Measurements from ENCODE around the gene LRRN4CL. TPM values are rescaled to one million over a fixed set of nuclear protein-coding genes. Genes with fewer than 3 reads are reported as not detected.
A peak's percentile ranks its signal among the peaks of the same experiment; 100 is the strongest.

Gene LRRN4CL
- total RNA-seq, 2 experiments from 2014 or later = 0.65 to 0.79 TPM

DNA sequence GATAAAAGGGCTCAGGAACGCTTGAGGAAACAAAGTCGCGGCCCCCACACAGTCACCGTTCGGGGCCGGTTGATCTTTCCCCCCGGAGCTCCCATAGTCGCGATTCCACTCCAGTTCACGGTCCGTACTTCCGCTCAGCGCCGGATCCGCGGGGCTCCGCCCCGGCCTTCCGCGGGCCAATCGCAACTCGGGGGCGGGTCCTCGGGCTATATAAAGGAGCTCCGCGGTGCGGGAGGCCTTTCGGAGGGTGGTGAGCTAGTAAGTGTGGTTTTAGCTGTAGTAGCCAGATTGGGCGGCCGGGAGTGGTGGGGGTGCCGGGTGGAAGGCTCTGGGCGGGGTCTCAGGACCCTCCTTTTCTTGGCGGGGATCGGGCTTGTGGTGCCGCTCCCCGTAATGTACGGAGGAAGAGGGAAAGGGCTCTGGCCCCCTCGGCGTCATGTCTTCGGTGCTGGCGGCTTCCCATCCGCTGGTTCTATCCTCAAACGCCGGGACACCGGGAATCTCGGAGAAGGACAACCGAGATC lies 24.2 kb downstream of the LRRN4CL start, which contains the start of the genes C11orf98 and CSKMT:
TSS of gene C11orf98 (minus strand) at position 136 of the 524 bp plus-strand sequence. CDS start at position 95, 41 bp downstream.
TSS of gene CSKMT (plus strand) at position 238 of the 524 bp plus-strand sequence. CDS start 568 bp downstream, outside the sequence.
- Histone ChIP-seq H3K79me2 (ENCODE audit: insufficient read depth, low read depth, low read length) (peaks cover 60% of the 10 kb centered on the region), H2AFZ (ENCODE audit: low read length) (peak within 1 kb of the TSS; percentile 19; the same call in 1 of the 2 replicates), H3K9me2 (ENCODE audit: insufficient read depth, low read length) (no peaks in the 10 kb centered on the region), H3K9me3 (ENCODE audit: low read length) (no peaks in the 10 kb centered on the region), H3K4me1 (ENCODE audit: insufficient read depth, low read length, poor library complexity, severe bottlenecking) (peaks cover 40% of the 10 kb centered on the region), H3K4me2 (ENCODE audit: low read length) (peak within 1 kb of the TSS; percentile 89), H3K36me3 (ENCODE audit: insufficient read depth, low read length) (peaks cover 65% of the 10 kb centered on the region), H3K27ac (ENCODE audit: low read depth, low read length, poor library complexity, severe bottlenecking) (peak within 1 kb of the TSS; percentile 94), H3K4me3 (ENCODE audit: low read depth, low read length, poor library complexity, severe bottlenecking) (peak within 1 kb of the TSS; percentile 86), H4K20me1 (ENCODE audit: insufficient read depth, low read length) (peaks cover 6% of the 10 kb centered on the region; the same call in 1 of the 2 replicates)
- ChIA-PET POLR2A (interaction anchor here (0.8 to 8.3 kb wide), 24 partner anchors 9 to 197 kb away, joined by 3 to 159 read pairs (median 6); partner anchors contain the start of genes B3GAT3, EEF1G, GANAB and HNRNPUL2), CTCF (ENCODE audit: unreplicated experiment) (interaction anchor here (0.6 to 1.4 kb wide), 4 partner anchors 16 to 122 kb away, joined by 3 read pairs; no protein-coding TSS in a partner anchor)
- TF ChIP-seq EZH2phosphoT487 (IDR thresholded peaks at IDR 0.05; ENCODE audit: borderline replicate concordance, low read depth, low read length) = no peak
- TF ChIP-seq, protein P1, sequence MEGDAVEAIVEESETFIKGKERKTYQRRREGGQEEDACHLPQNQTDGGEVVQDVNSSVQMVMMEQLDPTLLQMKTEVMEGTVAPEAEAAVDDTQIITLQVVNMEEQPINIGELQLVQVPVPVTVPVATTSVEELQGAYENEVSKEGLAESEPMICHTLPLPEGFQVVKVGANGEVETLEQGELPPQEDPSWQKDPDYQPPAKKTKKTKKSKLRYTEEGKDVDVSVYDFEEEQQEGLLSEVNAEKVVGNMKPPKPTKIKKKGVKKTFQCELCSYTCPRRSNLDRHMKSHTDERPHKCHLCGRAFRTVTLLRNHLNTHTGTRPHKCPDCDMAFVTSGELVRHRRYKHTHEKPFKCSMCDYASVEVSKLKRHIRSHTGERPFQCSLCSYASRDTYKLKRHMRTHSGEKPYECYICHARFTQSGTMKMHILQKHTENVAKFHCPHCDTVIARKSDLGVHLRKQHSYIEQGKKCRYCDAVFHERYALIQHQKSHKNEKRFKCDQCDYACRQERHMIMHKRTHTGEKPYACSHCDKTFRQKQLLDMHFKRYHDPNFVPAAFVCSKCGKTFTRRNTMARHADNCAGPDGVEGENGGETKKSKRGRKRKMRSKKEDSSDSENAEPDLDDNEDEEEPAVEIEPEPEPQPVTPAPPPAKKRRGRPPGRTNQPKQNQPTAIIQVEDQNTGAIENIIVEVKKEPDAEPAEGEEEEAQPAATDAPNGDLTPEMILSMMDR (conservative IDR thresholded peaks at IDR 0.05; ENCODE audit: low read length) = no peak
- intact Hi-C loops (cut with micrococcal nuclease; ENCODE audit: unreplicated experiment) = loop anchor here (1.0 to 5.0 kb wide), 4 partner anchors 12 to 73 kb away; partner anchors contain the start of genes EML3, INTS5, MTA2 and ROM1
- BruUV-seq (replicated peaks) = TSS peak; percentile 95
- peak; percentile 94 for DNase-seq (ENCODE audit: low spot score)

DNA sequence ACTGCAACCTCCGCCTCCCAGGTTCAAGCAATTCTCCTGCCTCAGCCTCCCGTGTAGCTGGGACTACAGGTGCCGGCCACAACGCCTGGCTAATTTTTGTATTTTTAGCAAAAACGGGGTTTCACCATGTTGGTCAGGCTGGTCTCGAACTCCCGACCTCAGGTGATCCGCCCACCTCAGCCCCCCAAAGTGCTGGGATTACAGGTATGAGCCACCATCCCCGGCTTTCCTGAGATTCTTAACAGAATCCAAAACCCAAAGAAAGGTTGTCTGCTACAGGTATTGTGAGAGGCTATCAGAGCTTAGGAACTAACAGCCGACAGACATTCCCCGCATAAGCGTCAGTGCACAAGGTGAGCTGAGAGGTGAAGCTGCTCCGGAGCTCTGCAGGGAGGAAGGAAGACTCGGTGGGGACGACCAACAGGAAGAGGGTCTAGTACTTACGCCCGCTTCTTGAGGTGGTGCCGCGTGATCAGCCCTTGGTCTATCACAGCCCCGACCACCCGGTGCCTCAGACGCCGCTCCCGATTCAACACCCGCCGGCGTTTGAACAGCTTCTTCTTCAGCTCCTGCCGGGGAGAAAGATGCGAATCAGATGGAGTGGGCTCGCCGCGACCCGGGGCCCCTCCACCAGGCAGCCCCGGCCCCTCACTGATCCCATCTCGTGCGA lies 24.8 kb downstream of the LRRN4CL start:
- Histone ChIP-seq H3K36me3 (ENCODE audit: insufficient read depth, low read length) (peaks cover 66% of the 10 kb centered on the region), H4K20me1 (ENCODE audit: insufficient read depth, low read length) (peaks cover 6% of the 10 kb centered on the region; the same call in 1 of the 2 replicates), H3K79me2 (ENCODE audit: insufficient read depth, low read depth, low read length) (peaks cover 58% of the 10 kb centered on the region), H3K4me3 (ENCODE audit: low read depth, low read length, poor library complexity, severe bottlenecking) (peak overlapping the region; percentile 86), H3K9me2 (ENCODE audit: insufficient read depth, low read length) (no peaks in the 10 kb centered on the region), H3K27ac (ENCODE audit: low read depth, low read length, poor library complexity, severe bottlenecking) (peak overlapping the region; percentile 94), H3K9me3 (ENCODE audit: low read length) (no peaks in the 10 kb centered on the region), H2AFZ (ENCODE audit: low read length) (peak overlapping the region; percentile 19; the same call in 1 of the 2 replicates), H3K4me2 (ENCODE audit: low read length) (peak overlapping the region; percentile 89), H3K4me1 (ENCODE audit: insufficient read depth, low read length, poor library complexity, severe bottlenecking) (peaks cover 34% of the 10 kb centered on the region)
- CTCF ChIA-PET (ENCODE audit: unreplicated experiment) = interaction anchor here (0.6 to 1.4 kb wide), 3 partner anchors 16 to 63 kb away, joined by 3 to 4 read pairs (median 3); partner anchors contain the start of gene HNRNPUL2
- DNase-seq (ENCODE audit: low spot score) = peak; percentile 85
- TSS peak; percentile 51 for BruUV-seq (replicated peaks)
- no peak for TF ChIP-seq EZH2phosphoT487 (IDR thresholded peaks at IDR 0.05; ENCODE audit: borderline replicate concordance, low read depth, low read length)
- TF ChIP-seq, protein P1 (conservative IDR thresholded peaks at IDR 0.05; ENCODE audit: low read length) = no peak
- intact Hi-C loops (cut with micrococcal nuclease; ENCODE audit: unreplicated experiment) = loop anchor here (1.0 to 5.0 kb wide), 4 partner anchors 11 to 72 kb away; partner anchors contain the start of genes EML3, INTS5, MTA2 and ROM1
- POLR2A ChIA-PET = interaction anchor here (0.6 to 8.3 kb wide), 24 partner anchors 10 to 209 kb away, joined by 3 to 159 read pairs (median 6); partner anchors contain the start of genes B3GAT3, EEF1G, GANAB and HNRNPUL2

Data from OCI-LY7 (cell line).